HG03469 (cell line): ENCODE measurements around the gene SMURF1.

Experiments
- ATAC-seq: cut with Tn5 transposase; IDR thresholded peaks from one replicate; pipeline ENCODE4 v1.9.1; 2021; ENCODE audit warnings: mild to moderate bottlenecking, moderate library complexity, moderate number of reproducible peaks; ENCODE audit not compliant: unreplicated experiment

The SMURF1 gene

DNA sequence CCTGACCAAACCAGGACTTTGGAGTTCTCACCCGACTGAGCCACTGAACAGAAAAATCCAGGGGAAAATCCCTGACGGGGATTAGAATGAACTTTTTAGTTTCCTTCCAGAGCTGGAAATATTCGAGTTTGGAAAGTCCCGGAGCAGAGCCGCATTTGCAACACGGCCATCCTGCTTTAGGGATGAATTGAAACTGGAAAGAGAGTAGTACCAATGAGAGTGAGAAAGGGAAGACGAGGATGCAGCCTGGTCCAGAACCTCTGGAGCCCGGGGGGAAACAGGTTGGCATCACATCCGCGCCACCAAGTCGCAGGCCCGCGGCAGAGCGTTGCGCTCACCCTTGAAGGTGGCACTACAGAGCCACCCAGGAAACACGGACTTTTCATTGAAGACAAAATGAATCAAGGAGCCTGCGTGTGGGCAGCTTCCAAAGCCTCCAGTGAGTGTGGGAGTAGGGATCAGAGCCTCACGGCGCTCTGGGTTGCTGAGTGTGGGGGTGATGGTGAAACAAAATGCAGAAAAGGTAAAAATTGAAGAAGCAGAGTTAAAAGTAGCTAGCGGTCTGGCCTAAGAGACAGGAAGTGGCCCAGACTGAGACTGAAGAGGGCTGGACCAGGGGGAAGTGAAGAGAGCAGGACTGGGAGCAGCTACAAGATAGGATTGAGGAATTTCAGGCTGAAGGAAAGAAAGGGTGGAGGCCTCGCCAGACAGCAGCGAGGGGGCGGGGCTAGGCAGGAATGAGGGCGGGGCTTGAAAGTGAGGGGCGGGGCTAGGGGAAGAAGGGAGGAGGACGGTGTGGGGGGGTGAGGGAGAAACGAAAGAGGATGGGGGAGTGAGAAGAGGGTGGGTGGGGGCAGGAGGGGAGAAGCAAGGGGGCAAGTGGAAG is 1.8 kb downstream of the SMURF1 start:
- ATAC-seq: no peak

DNA sequence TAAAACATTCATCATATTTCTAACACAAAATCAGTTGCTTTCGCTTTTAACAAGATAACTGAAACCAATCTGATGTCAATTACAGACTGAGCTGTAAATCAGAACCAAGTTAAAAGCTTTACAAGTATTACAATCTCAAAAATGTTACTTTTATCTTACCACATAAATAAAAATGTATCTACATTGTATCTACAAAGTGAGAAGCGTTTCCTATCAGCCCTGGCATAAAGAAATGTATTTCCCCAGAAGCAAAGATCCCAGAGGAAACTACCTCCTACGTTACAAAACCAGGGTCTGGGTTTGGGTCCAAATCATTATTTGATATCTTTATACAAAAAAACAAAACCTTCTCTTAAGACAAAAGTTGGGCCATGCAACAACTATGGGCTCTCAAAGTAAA is 2.6 kb downstream of the SMURF1 start:
- no peak for ATAC-seq

DNA sequence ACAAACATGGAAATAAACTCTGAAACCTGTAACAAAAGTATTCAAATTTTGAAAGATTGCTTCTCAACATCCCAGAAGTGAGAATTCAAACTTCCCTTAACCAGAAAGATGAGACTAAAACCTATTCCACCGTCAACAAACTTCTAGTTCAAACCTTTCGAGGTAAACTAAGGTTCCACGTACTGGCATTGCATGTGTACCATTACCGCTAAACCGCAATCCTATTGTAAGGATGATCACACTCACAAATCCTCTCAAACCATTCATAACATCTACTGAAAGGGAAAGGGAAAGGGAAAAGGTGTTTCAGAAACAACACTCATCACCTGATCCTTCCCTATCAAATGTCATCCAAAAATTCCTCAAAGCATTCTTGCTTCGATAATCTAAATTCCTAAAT is 3.1 kb downstream of the SMURF1 start:
- no peak for ATAC-seq

DNA sequence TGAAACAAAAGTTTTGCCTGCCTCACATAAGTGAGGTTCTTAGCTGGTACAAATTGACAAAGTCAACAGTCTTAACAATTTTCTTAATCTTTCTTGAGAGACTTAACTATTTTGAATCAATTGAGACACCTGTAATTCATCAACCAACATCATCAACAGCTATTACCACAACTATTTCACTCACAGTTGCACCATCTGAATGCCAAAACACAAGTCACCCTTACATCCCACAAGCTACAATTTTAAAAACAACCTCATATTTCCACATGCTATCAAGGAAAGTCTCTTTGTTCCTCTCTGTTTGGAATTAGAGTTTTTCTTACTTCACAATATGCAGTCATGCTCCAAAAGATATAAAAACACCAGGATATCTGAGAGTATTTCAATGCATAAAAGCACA is 4.9 kb downstream of the SMURF1 start:
- no peak for ATAC-seq

DNA sequence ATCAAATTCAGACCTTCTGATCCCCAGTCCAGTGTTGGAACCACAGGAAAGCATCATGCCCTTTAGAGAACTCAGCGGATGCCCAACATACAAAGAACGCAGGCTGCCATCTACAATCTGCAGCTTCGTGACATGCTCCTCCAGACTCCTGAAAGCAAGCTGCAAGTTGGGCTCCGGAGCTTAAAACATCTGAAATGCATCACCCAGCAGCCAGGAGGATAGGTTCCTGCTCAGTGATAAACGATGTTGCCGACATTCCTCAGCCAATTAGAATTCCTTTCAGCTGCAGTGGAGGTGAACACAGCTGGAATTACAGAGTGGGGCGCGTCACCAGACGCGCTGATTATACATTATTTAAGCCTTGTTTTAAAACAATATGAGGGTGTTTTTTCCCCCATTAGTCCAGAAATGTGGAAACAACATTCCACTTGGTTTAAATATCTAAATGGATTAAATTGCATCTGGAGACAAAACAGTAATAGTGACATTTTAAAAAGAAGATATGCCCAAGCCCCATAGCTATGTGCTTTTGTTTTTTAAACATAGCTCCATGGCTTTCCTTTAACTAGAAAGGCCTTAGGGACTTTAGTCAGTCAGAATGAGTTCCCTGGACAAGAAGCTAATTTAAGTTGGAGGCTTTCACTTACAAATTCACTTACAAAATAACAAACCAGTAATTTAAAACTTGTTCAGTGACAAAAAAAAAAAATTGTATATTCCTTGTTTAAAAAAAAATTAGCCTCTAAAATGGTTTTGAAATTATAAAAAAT is 6.3 kb downstream of the SMURF1 start:
- ATAC-seq: no peak

DNA sequence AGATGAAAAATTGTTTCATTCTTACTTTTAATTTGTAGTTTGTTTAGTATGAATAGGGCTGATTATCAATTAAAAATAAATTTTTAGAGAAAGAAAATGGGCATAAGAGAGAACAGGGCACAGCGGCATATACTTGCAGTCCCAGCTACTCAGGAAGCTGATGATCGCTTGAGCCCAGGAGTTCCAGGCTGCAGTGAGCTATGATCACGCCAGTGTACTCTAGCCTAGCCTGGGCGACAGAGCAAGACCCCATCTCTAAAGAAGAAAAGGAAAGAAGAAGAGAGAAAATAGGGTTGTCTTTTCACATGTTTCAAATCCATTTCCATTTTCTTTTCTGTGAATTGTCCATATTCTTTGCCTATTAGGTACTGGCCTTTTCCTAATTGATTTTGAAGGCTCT is 8.0 kb downstream of the SMURF1 start:
- no peak for ATAC-seq

DNA sequence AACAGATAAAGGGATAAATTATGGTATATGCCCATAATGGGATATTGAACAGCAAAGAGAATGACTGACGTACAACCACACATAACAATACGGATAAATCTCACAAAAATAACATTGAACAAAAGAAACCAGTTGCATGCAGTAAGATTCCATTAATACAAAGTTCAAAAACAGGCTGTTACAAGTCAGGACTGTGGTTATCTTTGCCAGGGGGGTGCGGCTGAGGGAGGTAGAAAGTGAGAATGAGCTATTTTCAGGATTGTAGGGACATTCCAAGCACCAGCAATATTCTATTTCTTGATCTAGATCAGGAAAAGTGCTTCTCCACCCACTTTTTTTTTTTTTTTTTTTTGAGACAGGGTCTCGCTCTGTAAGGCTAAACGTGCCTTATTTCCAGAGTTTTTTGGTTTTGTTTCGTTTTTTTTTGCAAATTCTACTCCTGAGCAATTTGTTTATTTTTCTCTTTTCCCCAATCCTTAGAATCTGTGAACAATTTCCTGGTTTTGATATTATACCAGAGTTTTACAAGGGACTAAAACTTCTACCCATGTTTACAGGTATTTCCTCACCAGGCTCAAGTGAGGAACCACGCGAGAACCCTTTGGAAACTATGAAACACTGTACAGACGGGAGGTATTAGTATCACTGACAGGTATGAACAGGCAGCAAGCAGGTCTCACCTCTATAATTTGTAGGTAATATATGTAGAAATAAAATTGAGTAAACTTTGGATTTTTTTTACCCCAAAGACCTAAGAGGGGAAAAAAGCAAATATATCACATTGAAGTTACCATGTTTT is 9.9 kb downstream of the SMURF1 start:
- no peak for ATAC-seq

DNA sequence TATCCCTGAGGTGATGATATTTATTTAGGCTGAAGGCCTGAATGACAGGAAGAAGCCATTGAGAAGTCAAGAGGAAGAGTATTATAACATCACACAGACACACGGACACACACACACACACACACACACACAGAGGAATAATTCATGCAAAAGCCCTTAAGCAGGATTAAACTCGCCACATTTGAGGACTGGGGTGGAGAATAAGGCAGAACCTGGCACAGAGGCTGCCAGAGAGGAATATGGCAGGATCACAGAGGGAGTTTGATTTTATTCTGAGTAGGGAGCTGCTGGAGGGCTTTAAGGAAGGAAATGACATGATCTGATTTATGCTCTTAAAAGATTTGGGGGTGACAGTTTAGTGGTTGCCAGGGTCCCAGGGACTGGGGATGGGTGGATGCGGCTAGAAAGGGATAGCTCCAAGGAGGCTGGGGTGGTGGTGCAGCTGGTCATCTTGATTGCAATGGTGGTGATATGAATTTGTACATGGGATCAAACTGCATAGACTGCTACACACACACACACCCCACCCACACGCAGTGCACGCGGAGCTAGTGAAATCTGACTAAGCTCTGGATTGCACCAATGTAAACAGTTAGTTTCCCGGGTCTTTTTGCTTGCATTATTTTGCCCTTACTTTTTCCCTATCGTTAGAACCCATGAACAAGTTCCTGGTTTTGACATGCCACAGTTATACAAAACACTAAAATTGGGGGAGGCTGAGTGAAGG is 11.2 kb downstream of the SMURF1 start:
- ATAC-seq: no peak

DNA sequence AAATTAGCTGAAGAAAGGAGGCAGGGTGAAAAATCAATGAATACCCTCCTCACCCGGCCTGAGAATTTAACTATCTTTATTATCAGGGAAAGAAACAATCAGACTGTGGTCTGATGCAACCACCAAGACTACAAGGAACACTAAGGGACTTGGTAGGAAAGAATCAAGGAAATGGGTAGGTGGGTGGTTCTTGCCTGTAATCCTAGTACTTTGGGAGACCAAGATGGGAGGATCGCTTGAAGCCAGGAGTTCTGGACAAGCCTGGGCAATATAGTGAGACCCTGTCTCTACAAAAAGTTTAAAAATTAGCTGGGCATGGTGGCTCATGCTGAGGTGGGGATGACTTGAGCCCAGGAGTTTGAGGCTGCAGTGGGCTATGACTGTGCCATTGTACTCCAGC is 12.6 kb downstream of the SMURF1 start:
- no peak for ATAC-seq

DNA sequence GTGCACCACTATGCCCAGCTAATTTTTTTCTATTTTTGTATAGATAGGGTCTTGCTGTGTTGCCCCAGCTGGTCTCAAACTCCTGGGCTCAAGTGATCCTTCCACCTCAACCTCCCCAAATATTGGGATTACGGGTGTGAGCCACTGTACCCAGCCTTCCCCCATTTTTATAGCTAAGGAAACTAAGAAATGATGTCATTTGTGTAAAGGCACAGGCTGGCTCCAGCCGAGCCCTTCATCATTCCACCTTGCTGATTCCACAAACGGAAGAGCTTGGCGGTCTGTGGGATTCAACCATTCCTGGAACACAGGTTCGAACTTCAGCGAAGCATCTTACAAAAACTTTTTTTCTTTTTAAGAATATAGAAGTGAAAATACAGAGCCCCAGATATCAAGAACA is 14.4 kb downstream of the SMURF1 start:
- no peak for ATAC-seq

DNA sequence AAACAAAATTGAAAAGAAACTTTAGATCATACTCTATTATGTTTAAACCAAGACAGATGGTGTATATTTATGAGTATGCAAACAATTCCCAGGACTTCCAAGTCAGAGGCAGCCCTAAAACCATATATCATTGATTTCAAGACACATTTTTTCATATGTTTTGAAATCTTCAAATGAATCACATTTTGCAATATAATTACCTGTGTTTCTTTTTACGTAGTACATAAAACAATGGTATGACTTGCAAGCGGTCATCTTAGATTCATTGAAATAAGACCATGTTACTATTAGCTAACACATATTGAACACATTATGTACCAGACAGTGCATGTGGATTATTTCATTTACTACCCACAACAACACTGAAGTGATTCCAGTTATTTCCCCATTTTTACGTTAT is 14.9 kb downstream of the SMURF1 start:
- no peak for ATAC-seq

DNA sequence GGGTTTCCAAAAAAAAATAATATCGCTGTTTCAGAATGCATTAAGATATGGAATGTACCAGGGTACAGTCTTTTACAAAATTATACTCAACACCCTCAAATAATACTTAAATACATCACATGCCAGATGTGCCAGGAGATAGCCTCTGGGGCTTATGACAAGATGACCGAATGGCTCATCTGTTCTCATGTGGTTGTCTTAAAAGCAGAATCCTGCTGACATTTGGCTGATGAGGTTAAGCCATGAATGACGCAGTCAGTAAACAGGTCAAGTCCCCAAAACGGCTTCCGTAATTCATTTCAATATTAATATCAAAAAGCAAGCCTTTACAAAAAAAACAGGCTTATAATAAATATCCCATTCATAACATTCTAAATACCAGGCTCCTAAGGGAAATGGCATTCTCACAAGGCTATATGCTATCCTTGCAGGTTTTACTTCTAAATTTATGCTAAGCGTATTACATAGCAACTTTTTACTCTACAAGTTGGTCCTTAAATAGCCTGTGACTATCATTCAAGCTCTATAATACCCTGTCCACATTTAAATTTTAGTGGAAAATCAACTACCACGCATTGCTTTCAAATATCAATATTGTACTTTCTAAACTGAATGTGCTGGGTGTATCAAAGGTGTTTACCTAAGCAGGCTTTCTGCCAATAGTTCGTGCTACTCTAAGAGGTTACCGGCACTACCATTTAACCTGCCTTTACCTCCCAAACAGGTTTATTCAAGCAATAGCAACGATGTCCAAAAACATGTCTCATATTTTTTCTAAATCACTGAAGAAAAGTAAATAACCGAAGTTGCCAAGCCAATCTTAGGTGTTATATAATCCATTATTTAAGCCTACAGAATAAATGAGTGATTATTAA is 15.6 kb downstream of the SMURF1 start:
- no peak for ATAC-seq

DNA sequence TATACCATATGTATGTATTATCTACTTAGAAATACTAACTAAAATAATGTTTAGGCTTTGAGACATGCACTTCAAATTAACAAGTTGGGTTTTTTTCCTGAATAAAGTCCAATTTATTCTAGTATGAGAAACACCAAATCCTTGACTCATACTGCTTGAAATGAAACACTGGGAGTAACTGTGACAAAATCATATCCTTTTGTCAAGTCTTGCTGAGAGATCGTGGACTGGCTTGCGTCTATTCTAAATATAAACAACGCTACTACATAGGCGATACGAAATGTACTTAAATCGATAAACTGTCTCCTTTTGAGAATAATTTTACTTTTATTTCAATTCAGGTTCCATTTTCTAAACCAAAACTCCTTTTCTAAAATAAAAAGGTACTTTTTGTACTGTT is 16.3 kb downstream of the SMURF1 start:
- no peak for ATAC-seq

DNA sequence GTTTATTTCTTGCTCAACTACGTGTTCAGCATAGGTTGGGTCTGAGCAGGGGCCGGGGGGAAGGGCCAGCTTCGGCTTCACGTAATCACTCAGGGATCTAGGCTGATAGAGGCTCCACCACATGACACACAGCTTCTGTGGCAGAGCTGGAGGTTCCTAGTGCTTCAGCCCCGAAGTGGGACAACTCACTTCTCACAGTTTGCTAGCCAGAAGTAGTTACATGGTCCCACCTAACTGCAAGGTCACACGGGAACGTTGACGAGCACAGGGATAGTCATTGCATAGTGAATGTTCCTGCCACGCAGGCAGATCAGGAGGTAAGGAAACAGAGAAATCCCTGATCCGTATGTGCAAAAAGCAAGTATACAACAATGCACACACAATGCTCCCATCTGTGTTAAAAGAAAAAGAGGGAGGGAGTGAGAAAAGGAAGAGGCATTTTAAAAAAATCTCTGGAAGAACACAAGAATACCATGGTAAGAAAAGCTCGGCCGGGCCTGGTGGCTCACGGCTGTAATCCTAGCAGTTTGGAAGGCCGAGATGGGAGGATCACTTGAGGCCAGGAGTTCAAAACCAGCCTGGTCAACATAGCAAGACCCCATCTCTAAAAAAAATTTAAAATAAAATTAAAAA is 16.9 kb downstream of the SMURF1 start:
- ATAC-seq: no peak

DNA sequence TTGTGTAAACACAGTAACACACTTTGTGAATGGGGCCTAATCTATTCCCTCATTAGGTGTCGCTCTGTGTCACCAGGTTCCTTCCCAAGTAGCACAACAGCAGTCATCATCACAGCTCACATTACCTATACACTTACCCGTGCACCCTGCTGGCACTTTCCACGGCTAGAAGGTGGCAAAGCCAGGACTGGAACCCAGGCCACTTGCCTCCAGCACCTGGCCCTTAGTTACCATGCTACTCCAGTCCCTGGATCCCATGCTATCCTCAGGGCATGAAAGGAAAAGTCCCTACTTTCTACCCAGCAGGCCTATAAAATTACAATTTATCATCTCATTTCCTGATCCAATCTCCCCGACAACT is 18.4 kb downstream of the SMURF1 start:
- ATAC-seq: no peak

DNA sequence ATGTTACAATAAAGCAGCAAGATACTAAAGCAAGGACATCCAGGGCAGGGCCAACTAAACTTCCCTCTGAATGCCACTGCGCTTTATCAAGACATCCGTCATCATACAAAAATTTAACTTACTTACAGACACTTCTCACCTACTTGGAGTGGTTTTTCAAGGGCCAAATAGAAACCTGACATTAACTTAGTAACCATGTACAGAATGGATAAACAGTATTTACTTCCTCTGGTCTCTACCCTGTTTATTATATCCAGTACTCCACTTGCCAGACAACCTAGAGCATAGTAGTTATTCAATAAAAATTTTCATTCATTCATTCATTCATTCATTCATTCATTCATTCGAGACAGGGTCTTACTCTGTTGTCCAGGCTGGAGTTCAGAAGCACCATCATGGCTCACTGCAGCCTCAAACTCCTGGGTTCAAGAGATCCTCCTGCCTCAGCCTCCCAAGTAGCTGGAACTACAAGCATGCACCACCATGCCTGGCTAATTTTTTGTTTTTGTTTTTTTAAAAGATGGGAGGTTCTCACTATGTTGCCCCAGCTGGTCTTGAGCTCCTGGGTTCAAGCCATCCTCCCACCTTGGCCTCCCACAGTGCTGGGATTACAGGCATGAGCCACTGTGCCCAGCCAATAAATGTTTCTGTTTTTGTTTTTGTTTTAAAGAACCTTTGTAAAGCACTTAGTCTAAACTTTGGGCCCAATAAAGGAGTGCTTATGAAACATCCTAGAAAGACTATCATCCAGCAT is 19.0 kb downstream of the SMURF1 start:
- no peak for ATAC-seq

DNA sequence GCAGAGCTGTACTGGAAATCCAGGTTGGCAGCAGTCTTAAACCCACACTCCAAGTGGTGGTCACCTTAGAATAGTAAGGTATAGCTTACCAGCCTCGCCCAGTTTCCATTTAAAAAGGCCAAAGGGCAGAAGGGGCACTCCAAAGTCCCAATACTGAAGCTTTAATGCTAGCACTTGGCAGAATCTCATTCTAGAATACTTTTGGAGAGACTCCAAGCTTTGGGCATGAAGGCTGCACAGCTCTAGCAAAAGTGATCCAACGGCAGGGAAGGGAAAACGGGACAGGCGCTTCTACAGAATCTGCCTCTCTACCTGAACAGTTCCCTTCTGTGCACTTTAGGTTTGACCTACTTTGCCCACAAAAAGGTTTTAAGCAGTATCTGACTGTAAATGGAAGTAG is 19.7 kb downstream of the SMURF1 start:
- ATAC-seq: no peak

DNA sequence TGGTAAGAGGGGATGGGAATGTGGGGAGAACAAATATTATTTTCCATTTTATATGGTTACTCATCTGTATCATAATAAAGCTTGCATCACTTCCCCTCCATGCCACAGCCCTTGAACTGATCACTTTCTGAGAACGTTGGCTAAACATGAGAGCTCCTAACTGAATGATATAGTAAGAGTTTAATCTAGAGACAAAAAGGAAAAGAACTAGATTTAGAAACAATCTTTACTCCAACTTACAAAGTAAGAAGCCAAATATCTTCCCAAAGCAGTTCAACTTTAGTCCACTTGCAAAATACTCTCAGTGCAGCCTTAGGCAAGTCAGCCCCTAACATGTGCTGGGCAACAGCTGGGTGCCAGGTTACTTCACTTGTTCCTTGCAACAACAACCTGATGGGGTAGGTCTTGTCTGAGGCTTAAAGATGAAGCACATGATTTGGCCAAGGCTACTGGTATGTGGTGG is 20.3 kb downstream of the SMURF1 start:
- no peak for ATAC-seq

DNA sequence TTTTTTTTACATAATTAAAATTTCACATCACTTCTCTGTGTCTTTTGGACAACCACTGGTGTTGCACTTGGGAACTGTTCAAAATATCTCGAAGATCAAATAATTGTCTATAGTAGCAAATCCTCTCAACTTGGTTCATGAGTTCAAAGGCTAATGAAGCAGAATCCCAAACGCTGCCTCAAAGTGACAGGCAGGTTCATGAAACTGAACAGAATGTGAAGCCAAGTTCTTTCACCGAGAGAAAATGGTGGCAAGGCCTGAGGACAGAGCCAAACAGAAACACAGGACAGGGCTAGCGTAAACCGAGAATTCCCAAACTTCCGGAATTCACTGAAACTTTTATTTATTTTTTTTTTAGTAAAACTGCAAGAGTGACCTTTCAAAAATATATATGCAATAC is 21.1 kb downstream of the SMURF1 start:
- ATAC-seq: no peak
